Measurements from ENCODE around the gene GALNT10. TPM values are rescaled to one million over a fixed set of nuclear protein-coding genes. Genes with fewer than 3 reads are reported as not detected.

The GALNT10 gene
- total and polyA plus RNA-seq, 9 of the 15 experiments (the other 6 are each of a cell fraction or from before 2014, with no cell fraction given) = 4.6 to 37.1 (median 13.3) TPM

DNA sequence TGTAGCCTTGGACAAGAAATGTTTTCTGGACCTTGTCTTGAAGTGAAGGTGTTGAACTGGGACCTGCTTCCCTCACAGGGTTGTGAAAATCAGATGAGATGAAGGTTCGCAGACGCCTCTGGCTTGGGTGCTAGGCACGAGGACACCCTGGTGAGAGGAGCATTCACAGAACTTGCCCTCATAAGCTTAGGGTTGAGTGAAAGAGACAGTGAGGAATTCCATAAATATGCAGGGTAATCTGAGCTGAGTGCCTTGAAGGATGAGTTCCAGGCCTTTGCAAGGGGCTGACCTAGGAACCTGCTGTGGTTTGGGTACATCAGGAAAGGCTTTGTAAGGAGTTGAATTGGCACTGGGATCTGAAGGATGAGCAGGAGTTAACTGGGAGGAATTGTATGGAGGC is 179.6 kb downstream of the GALNT10 start:
- Histone ChIP-seq H3K9me3 (replicated peaks; ENCODE audit: control insufficient read depth, insufficient read depth, low read depth, low read length) (no peaks in the 10 kb centered on the region), H4K20me1 (replicated peaks; ENCODE audit: control insufficient read depth, insufficient read depth, low read length) (no peaks in the 10 kb centered on the region), H3K79me2 (ENCODE audit: control insufficient read depth, insufficient read depth, low read length) (no peaks in the 10 kb centered on the region), H3K4me3 (no peak overlapping the region), H3K27ac (ENCODE audit: extremely low read depth, low read depth, low read length) (no peak overlapping the region), H3K9me1 (ENCODE audit: control insufficient read depth, insufficient read depth, low read length) (peaks cover 5% of the 10 kb centered on the region), H3K4me2 (ENCODE audit: insufficient read depth, low read length) (no peak overlapping the region), H3K9ac (ENCODE audit: insufficient read depth in 1 of 2, low read depth in 2 of 2, low read length in 2 of 2) (no peak overlapping the region), H2AFZ (ENCODE audit: low read depth, low read length) (no peak overlapping the region), H3K36me3 (ENCODE audit: control insufficient read depth, insufficient read depth, low read length) (no peaks in the 10 kb centered on the region; the same call in 2 of the 3 replicates), H3K27me3 (ENCODE audit: control insufficient read depth in 2 of 2, insufficient read depth in 2 of 2, low read length in 2 of 2) (no peaks in the 10 kb centered on the region), H3K4me1 (replicated peaks in 1 of 2; ENCODE audit: control insufficient read depth in 2 of 2, insufficient read depth in 2 of 2, low read length in 2 of 2) (peaks cover 10 to 39% of the 10 kb centered on the region in 2 experiments; a peak in 4 of 5 replicates)
- WGBS (ENCODE audit: insufficient coverage, low coverage, missing lambda C conversion rate) = 86% methylated on average over 3 of the region's 3 CpGs
- no peak for TF ChIP-seq RFX1 (IDR thresholded peaks at IDR 0.05)
- no peak for TF ChIP-seq NCOR1 (IDR thresholded peaks at IDR 0.05)
- TF ChIP-seq TAL1 (IDR thresholded peaks at IDR 0.05) = no peak
- no peak for TF ChIP-seq MTF1 (CRISPR knock-in tag; IDR thresholded peaks at IDR 0.05; ENCODE audit: borderline replicate concordance)
- no peak for TF ChIP-seq ETS2 (tag; IDR thresholded peaks at IDR 0.05; ENCODE audit: borderline replicate concordance, poor library complexity, severe bottlenecking)
- no peak for TF ChIP-seq NCOA4 (IDR thresholded peaks at IDR 0.05; ENCODE audit: partially characterized antibody)
- TF ChIP-seq RFX7 (CRISPR knock-in tag; IDR thresholded peaks at IDR 0.05) = no peak
- no peak for TF ChIP-seq SRSF1 (IDR thresholded peaks at IDR 0.05; ENCODE audit: low read depth, low read length)
- TF ChIP-seq KLF13 (tag; IDR thresholded peaks at IDR 0.05; ENCODE audit: borderline replicate concordance, low read depth) = no peak
- TF ChIP-seq RBM17 (IDR thresholded peaks at IDR 0.05; ENCODE audit: borderline replicate concordance, low read depth, low read length) = no peak
- no peak for TF ChIP-seq ZNF274 (IDR thresholded peaks at IDR 0.05; ENCODE audit: borderline replicate concordance, low read depth, low read length)
- TF ChIP-seq SRF (CRISPR knock-in tag; IDR thresholded peaks at IDR 0.05) = no peak
- FAIRE-seq = no peak
- in situ Hi-C loops (cut with MboI) = no loop called here
- CTCF ChIA-PET (ENCODE audit: low intra/inter-chr PET ratio) = no interaction called here
- no peak for ATAC-seq
- BruUV-seq (replicated peaks) = no TSS peak
- DNase-seq (ENCODE audit: extremely low read depth in 1 of 4, low spot score in 3 of 4) = no peak
- POLR2A ChIA-PET = interaction anchor here (0.6 to 0.7 kb wide), 2 partner anchors 17 to 630 kb away, joined by 3 to 4 read pairs; no protein-coding TSS in a partner anchor
- intact Hi-C loops (cut with micrococcal nuclease) = no loop called here

Measured in K562 (cell line).